HepG2 (cell line): ENCODE results near the gene IMPDH1. TPM values are rescaled to one million over a fixed set of nuclear protein-coding genes. Genes with fewer than 3 reads are reported as not detected.

Experiments used
- ATAC-seq: fragments of 200-7000 bp; cut with Tn5 transposase; 3 replicates; pipeline ENCODE4 v1.9.1; 2020; ENCODE audit warnings: mild to moderate bottlenecking, moderate library complexity
- BruUV-seq: library from RNA; stranded (reverse); fragments of 400-500 nt; replicated peaks from 2 replicates; lab custom pipeline; 2021; lab: Mats Ljungman, UMichigan
- CTCF ChIA-PET: fragments of 300-600 bp; formaldehyde crosslinking; extraction: SDS; loops from one replicate; lab custom pipeline; 2021; ENCODE audit warnings: low total read pairs, inconsistent platforms, low intra/inter-chr PET ratio; lab: Yijun Ruan, JAX
- POLR2A ChIA-PET: fragments of 350-600 bp; sonication (Branson Sonifier 250); formaldehyde crosslinking; loops from one replicate; lab custom pipeline; 2020; ENCODE audit warnings: antibody characterized with exemption, inconsistent platforms; lab: Yijun Ruan, JAX
- DNase-seq: peaks from one replicate; pipeline ENCODE4 v3.0.0-alpha.2; 2015; ENCODE audit warnings: low spot score
- FAIRE-seq: peaks from 3 replicates; lab custom pipeline; 2011; peaks lifted over from hg19 to GRCh38; lab: Jason Lieb, UNC
- H2AFZ ChIP-seq: one replicate; pipeline ENCODE4 v1.6.1; 2011; ENCODE audit warnings: low read length, inconsistent platforms
- H3K27ac ChIP-seq: fragments of 300-600 bp; 3 replicates; pipeline ENCODE4 v1.8.0; 2011; ENCODE audit warnings: mixed run types, mild to moderate bottlenecking, mixed read lengths, low read length, inconsistent platforms; ENCODE audit not compliant: insufficient read depth; ENCODE audit errors: extremely low read length
- H3K27me3 ChIP-seq, 2 experiments: fragments of 200-600 bp in 1 of 2; 2 replicates in 1 of 2; 3 replicates in 1 of 2; pipeline versions ENCODE4 v1.6.0 to v1.8.0; 2011; ENCODE audit warnings: low read length in 2 of 2, mild to moderate bottlenecking in 2 of 2, moderate library complexity in 2 of 2, inconsistent platforms in 1 of 2; ENCODE audit not compliant: insufficient read depth in 2 of 2, control insufficient read depth in 1 of 2
- H3K36me3 ChIP-seq, 2 experiments: fragments of 200-600 bp in 1 of 2; replicated peaks in 1 of 2; 2 replicates in 1 of 2; 3 replicates in 1 of 2; pipeline versions ENCODE4 v1.5.1 to v1.8.0; 2011; ENCODE audit warnings: low read length in 2 of 2, inconsistent platforms in 1 of 2; ENCODE audit not compliant: insufficient read depth in 2 of 2, control insufficient read depth in 1 of 2
- H3K4me1 ChIP-seq: 2 replicates; pipeline ENCODE4 v1.5.1; 2012; ENCODE audit warnings: low read length, inconsistent platforms; ENCODE audit not compliant: insufficient read depth
- H3K4me2 ChIP-seq: 2 replicates; pipeline ENCODE4 v1.6.0; 2011; ENCODE audit warnings: low read depth, low read length, inconsistent platforms
- H3K4me3 ChIP-seq, 3 experiments: fragments of 200-600 bp in 1 of 3; sonication (generic), shearing (Covaris generic) in 1 of 3; replicated peaks in 1 of 3; 2 replicates each; pipeline ENCODE4 v1.5.1; 2011 to 2016; ENCODE audit warnings: low read length in 3 of 3, inconsistent platforms in 2 of 3, low read depth in 2 of 3, mild to moderate bottlenecking in 2 of 3, control low read depth in 1 of 3, mixed read lengths in 1 of 3; ENCODE audit not compliant: insufficient read depth in 1 of 3
- H3K79me2 ChIP-seq: one replicate; pipeline ENCODE4 v1.6.1; 2011; ENCODE audit warnings: low read length, inconsistent platforms; ENCODE audit not compliant: insufficient read depth
- H3K9ac ChIP-seq: 2 replicates; pipeline ENCODE4 v1.6.0; 2011; ENCODE audit warnings: mild to moderate bottlenecking, low read depth, low read length, inconsistent platforms; ENCODE audit not compliant: insufficient read depth
- H3K9me3 ChIP-seq: 2 replicates; pipeline ENCODE4 v1.5.1; 2012; ENCODE audit warnings: mild to moderate bottlenecking, low read length
- H4K20me1 ChIP-seq: 2 replicates; pipeline ENCODE4 v1.6.0; 2011; ENCODE audit warnings: inconsistent platforms, mild to moderate bottlenecking, low read length, moderate library complexity; ENCODE audit not compliant: insufficient read depth
- MIXL1 ChIP-seq: IDR thresholded peaks from 2 replicates; pipeline ENCODE4 v1.6.1; 2016
- NFE2L2 ChIP-seq: fragments of 150-350 bp; IDR thresholded peaks from 2 replicates; pipeline ENCODE4 v1.6.1; 2014; ENCODE audit warnings: low read length
- SRY ChIP-seq: sonication (generic); formaldehyde crosslinking; IDR thresholded peaks from 2 replicates; pipeline ENCODE4 v1.8.0; 2022; ENCODE audit warnings: mild to moderate bottlenecking, missing genetic modification reagents
- ZNF883 ChIP-seq: sonication (generic); formaldehyde crosslinking; IDR thresholded peaks from 2 replicates; pipeline ENCODE4 v1.5.1; 2020; ENCODE audit warnings: mild to moderate bottlenecking, missing genetic modification reagents; ENCODE audit errors: not compliant biosample characterization
- WGBS: methylation state at CpG from one replicate; pipeline ENCODE4 v1.1.6; 2017; ENCODE audit warnings: low lambda C conversion rate; 5-methylcytosine and 5-hydroxymethylcytosine counted together
- in situ Hi-C: cut with HindIII; loops from 2 replicates; pipeline ENCODE4 v1.10.0; 2017; ENCODE audit warnings: low pct_unique_long_range_greater_than_20kb; ENCODE audit not compliant: extremely low pct_ligation_motif_present
- intact Hi-C: fragments of 100-400 bp; cut with micrococcal nuclease; formaldehyde crosslinking; loops from one replicate; pipeline ENCODE4 v1.10.0; 2022; ENCODE audit not compliant: unreplicated experiment
- polyA plus RNA-seq, 8 experiments: library from polyadenylated mRNA; depleted of rRNA in 3 of 8; stranded (reverse) in 7 of 8; unstranded in 1 of 8; fragments of >200 nt; fragmentation: Illumina TruSeq in 4 of 8; extraction: Trizol in 4 of 8; gene quantifications; 2 replicates each; pipeline versions ENCODE4 v1.2.1 to v1.2.3, GENCODE V29; 2011 to 2016; ENCODE audit warnings: low read depth in 4 of 8, missing spikeins in 1 of 8, mixed read lengths in 1 of 8; ENCODE audit not compliant: insufficient read depth in 1 of 8
- total RNA-seq, 5 experiments: library from RNA; depleted of rRNA; stranded (reverse); fragments of >200 nt; fragmentation: Illumina TruSeq; extraction: Trizol; gene quantifications; 2 replicates each; pipeline ENCODE4 v1.2.3, GENCODE V29; 2016; ENCODE audit warnings: low read depth in 1 of 5

Gene IMPDH1
- total and polyA plus RNA-seq, 2 of the 13 experiments (the other 11 are each of a cell fraction or from before 2014, with no cell fraction given): 22.8 to 34.0 TPM

DNA sequence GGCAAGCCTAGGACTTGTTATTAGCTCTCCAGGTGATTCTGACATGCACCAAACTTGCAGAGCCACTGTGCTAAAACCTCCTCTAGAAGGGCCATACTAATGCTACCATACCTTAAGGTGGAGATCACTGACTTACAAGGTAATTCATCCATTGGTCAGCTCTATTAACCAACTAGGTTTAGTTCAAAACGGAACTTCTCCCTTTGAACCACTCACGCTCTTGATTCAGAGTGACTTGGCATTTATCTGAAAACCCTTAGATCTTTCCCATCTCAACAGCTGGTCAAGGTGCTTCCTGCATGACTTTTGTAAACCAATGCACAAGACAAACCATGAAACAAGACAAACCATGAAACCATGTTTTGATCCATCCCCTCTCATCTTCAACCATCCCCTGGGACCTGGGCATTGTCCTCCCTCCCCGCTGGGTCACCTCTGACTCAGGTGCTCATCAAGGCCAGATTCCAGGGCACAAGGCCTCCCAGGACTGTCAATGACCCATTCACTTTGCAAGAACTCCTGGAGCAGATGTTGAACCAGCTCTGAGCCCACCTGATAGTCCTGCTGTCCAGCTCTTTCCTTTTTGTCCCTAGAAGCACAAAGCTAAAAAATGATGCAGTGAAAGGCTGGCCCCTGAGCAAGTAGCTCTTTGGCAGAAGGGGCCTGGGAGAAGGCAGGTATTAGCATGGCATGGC is 18.8 kb downstream of the IMPDH1 start:
- BruUV-seq: no TSS peak
- no peak for ATAC-seq
- POLR2A ChIA-PET: interaction anchor here (0.7 to 1.0 kb wide), 2 partner anchors 43 to 47 kb away, joined by 3 to 4 read pairs; partner anchors contain the start of gene RBM28
- H3K4me2 ChIP-seq: no peak overlapping the region
- H3K79me2 ChIP-seq: no peaks in the 10 kb centered on the region
- FAIRE-seq: no peak
- no peak overlapping the region for H2AFZ ChIP-seq
- H3K4me3 ChIP-seq: no peak overlapping the region
- DNase-seq: no peak
- H3K27ac ChIP-seq: no peak overlapping the region
- TF ChIP-seq ZNF883 (CRISPR knock-in tag): no peak
- peak; percentile 51; the same call in 1 of the 2 replicates for TF ChIP-seq NFE2L2
- no peaks in the 10 kb centered on the region for H4K20me1 ChIP-seq
- peaks cover 15% of the 10 kb centered on the region; the same call in 1 of the 2 replicates for H3K4me1 ChIP-seq
- in situ Hi-C loops: no loop called here
- 81% methylated on average over 3 of the region's 3 CpGs for WGBS
- peaks cover 0 to 4% of the 10 kb centered on the region in 2 experiments; a peak in 2 of 5 replicates for H3K36me3 ChIP-seq
- CTCF ChIA-PET: no interaction called here
- no peak overlapping the region for H3K9ac ChIP-seq
- intact Hi-C loops: no loop called here
- no peaks in the 10 kb centered on the region for H3K9me3 ChIP-seq
- 0 out of 5 replicates have a peak, but pooled peaks cover 1 to 5% of the 10 kb centered on the region in 2 experiments for H3K27me3 ChIP-seq

DNA sequence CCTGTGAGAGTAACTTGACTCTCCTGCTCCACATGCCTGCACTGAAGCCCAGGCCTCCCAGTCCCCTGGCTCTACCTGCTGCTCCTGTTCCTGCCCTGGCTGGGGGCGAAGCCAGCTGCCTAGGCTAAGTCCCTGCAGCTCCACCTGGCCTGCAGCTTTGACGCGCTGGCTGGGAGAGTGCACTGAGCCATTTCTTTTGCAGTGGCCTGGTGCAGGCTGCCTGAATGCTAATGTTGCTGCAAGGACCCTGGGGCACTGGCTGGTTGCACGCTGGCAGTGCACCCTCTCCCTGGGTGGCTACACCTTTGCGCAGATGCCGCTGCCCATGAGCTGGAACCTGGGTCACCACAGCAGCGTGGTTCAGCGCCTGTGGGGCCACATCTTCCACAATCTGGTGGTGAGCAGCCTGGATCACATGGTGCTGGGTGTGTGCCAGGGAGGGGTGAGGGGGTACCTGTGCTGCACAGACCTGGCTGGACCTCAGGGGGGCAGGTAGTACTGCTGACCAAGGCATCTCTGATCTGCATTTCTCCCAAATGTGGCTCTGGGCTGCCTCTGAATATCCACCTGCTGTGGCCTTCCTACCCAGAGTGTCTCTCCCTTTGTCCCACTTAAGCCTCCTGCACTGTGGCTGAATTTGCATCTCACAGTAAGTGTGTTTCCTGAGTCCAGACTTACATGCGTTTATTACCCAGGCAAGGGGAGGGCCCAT is 20.0 kb downstream of the IMPDH1 start:
- POLR2A ChIA-PET: no interaction called here
- H2AFZ ChIP-seq: no peak overlapping the region
- intact Hi-C loops: no loop called here
- no peak overlapping the region for H3K27ac ChIP-seq
- no peaks in the 10 kb centered on the region for H4K20me1 ChIP-seq
- TF ChIP-seq SRY (CRISPR knock-in tag) (0 out of 2 replicates have a peak, but pooled peaks have one; percentile 29), MIXL1 (CRISPR knock-in tag) (no peak)
- no peaks in the 10 kb centered on the region for H3K9me3 ChIP-seq
- 0 out of 5 replicates have a peak, but pooled peaks cover 1 to 5% of the 10 kb centered on the region in 2 experiments for H3K27me3 ChIP-seq
- no peak overlapping the region for H3K4me3 ChIP-seq
- in situ Hi-C loops: no loop called here
- H3K9ac ChIP-seq: no peak overlapping the region
- CTCF ChIA-PET: interaction anchor here (1.8 kb wide), 1 partner anchor 42 kb away, joined by 9 read pairs; no protein-coding TSS in a partner anchor
- 20% methylated on average over 1 of the region's 9 CpGs for WGBS
- H3K79me2 ChIP-seq: no peaks in the 10 kb centered on the region
- DNase-seq (no peak), FAIRE-seq (no peak), ATAC-seq (no peak)
- H3K4me1 ChIP-seq: peaks cover 21% of the 10 kb centered on the region; the same call in 1 of the 2 replicates
- no TSS peak for BruUV-seq
- H3K36me3 ChIP-seq: peaks cover 0 to 4% of the 10 kb centered on the region in 2 experiments; a peak in 2 of 5 replicates
- no peak overlapping the region for H3K4me2 ChIP-seq
